Central memory CD4-positive, alpha-beta T cell (primary cell): ENCODE measurements around the gene PIK3AP1.
"Not testable (repeated sequence)": the region's sequence is repeated elsewhere in the genome, so short reads cannot be mapped to it uniquely, and the experiment has no call there.

ENCODE experiments used
- DNase-seq: peaks from one replicate; pipeline ENCODE4 v3.0.0; 2022

PIK3AP1 gene

GRCh38 chr10:96570983-96571964 is 149.0 kb downstream of the PIK3AP1 start:
- DNase-seq = no peak

DNA sequence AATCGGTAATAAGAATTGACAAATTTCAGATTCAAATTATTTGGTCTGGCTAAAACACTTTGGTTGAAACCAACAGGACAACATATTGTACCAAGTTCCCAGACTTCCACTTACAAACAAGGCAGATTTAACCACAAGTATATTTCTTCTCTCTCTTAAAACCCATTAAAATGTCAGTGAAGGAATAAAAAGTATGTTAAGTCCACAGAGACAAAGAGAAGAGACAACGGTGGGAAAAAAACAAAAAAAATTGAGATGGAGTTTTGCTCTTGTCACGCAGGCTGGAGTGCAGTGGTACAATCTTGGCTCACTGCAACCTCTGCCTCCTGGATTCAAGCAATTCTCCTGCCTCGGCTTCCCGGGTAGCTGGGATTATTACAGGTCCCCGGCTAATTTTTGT is 149.8 kb downstream of the PIK3AP1 start:
- DNase-seq = no peak

GRCh38 chr10:96568402-96568801 is 151.9 kb downstream of the PIK3AP1 start:
- DNase-seq = no peak

GRCh38 chr10:96565774-96566173 is 154.5 kb downstream of the PIK3AP1 start:
- no peak for DNase-seq

DNA sequence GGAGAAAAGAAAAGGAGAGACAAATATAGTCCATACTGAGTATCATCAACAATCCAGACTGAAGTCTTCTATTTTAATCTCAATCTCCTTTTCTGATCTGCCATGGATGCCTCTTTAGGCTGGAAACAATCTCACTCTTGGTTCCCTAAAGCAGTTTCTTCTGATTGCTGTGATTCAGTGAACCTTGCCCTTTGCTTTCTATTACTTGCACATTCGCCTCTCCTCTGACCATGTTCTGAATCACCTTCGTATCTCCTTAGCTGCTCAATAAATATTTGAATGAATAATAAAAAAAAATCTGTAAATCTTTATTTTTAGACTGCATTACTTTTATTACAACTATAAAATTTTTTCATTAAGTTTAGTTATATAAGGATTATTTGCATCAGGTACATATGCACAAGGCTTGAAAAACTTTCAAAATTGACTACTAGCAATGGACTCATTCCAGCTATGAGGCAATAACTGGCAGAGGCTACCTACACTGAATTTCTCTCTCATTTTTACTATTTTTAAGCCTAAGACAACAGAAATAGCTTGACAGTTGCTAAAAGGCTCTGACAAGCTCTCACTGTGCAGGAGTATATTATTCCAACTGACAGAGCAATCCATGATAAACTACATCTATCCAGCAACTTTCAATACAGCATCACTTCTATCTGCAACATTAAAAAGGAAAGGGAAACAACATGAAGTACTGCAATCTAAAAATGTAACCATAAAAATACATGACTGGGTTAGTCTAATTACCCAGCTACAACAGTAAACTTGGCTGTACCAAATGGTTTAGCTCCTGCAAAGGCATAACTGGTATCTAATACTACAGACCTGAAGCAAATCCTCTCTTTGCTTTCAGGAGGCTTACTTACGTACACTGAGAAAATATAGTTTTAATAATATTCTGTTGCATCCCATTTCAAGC is 159.1 kb downstream of the PIK3AP1 start:
- DNase-seq = no peak

DNA sequence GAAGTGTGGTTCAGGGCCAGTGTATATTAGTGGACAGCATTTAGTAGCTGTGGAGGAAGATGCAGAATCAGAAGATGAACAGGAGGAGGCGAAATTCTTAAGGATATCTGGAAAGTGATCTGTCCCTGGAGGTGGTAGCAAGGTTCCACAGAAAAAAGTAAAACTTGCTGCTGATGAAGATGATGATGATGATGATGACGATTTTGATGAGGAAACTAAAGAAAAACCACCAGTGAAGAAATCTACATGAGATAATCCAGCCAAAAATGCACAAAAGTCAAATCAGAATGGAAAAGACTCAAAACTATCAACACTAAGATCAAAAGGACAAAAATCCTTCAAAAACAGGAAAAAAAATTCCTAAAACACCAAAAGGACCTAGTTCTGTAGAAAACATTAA is 159.8 kb downstream of the PIK3AP1 start:
- no peak for DNase-seq

- DNase-seq = no peak
Measured at GRCh38 chr10:96556003-96556402, 164.3 kb downstream of the PIK3AP1 start.

DNA sequence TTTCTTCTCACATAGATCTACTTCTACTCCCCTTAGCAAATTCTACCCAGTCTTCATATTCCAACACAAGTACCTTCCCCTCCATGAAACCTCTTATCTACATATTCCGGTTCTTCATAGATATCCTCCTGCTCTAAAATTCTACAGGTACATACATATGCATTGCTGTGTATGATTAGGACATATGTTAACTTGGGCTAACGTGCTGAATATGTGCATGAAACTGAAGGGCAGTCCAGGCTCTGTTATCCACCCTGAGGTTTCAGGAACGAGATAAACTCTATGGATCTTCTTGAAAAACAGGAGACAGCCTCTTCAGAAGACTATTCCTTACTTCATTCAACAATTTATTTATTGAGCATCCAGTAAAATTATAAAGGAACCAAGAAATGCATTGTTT is 165.0 kb downstream of the PIK3AP1 start:
- DNase-seq = no peak

- no peak for DNase-seq
Measured at GRCh38 chr10:96548589-96548988, 171.7 kb downstream of the PIK3AP1 start.

DNA sequence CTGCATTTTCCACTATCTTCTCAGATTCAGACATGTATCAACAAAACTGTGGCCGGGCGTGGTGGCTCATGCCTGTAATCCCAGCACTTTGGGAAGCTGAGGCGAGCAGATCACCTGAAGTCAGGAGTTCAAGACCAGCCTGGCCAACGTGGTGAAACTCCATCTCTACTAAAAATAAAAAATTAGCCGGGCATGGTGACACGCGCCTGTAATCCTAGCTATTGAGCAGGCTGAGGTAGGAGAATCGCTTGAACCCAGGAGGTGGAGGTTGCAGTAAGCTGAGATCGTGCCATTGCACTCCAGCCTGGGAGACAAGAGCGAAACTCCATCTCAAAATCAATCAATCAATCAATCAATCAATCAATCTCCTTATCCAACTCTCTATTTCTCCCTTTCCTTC is 174.8 kb downstream of the PIK3AP1 start:
- not testable (repeated sequence) for DNase-seq
